ENCODE results near the gene INAVA. TPM values are rescaled to one million over a fixed set of nuclear protein-coding genes. Genes with fewer than 3 reads are reported as not detected.
"Not testable (repeated sequence)": the region's sequence is repeated elsewhere in the genome, so short reads cannot be mapped to it uniquely, and the experiment has no call there.

INAVA gene
- total and polyA plus RNA-seq, 2 donors from 2014 or later: 22.1 to 48.8 TPM

DNA sequence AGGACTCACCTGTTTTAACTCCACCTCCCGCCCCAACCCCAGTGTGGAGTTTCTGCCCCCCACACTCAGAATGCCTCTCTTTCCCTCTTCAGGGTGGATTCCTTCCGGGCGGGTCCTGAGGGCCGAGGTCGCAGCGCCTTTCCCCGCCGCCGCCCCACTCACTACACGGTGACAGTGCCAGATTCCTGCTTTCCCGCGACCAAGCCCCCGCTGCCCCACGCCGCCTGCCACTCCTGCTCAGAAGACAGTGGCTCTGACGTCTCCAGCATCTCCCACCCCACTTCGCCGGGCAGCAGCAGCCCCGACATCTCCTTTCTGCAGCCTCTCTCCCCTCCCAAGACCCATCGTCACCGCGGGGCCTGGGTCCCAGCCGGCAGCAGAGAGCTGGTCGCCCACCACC is 16.7 kb downstream of the INAVA start:
- DNase-seq (peak in 1 of 5 donors; percentile 66), FAIRE-seq (no peak)
- peaks cover 0 to 8% (median 0%) of the 10 kb centered on the region in 3 donors for H3K4me1 ChIP-seq (ENCODE audit: control insufficient read depth in 2 of 3, insufficient read depth in 2 of 3, low read depth in 1 of 3, low read length in 3 of 3)
- peaks cover 0 to 32% (median 8%) of the 10 kb centered on the region in 3 donors for H3K36me3 ChIP-seq (ENCODE audit: control insufficient read depth in 2 of 3, insufficient read depth in 3 of 3, low read length in 3 of 3)
- H3K27me3 ChIP-seq (ENCODE audit: control insufficient read depth, insufficient read depth, low read length): no peaks in the 10 kb centered on the region
- intact Hi-C loops (cut with DNase I): no loop called here
- TF ChIP-seq, protein P1, sequence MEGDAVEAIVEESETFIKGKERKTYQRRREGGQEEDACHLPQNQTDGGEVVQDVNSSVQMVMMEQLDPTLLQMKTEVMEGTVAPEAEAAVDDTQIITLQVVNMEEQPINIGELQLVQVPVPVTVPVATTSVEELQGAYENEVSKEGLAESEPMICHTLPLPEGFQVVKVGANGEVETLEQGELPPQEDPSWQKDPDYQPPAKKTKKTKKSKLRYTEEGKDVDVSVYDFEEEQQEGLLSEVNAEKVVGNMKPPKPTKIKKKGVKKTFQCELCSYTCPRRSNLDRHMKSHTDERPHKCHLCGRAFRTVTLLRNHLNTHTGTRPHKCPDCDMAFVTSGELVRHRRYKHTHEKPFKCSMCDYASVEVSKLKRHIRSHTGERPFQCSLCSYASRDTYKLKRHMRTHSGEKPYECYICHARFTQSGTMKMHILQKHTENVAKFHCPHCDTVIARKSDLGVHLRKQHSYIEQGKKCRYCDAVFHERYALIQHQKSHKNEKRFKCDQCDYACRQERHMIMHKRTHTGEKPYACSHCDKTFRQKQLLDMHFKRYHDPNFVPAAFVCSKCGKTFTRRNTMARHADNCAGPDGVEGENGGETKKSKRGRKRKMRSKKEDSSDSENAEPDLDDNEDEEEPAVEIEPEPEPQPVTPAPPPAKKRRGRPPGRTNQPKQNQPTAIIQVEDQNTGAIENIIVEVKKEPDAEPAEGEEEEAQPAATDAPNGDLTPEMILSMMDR (IDR thresholded peaks at IDR 0.05; ENCODE audit: borderline replicate concordance, extremely low read depth, insufficient read depth): no peak
- H3K9ac ChIP-seq (ENCODE audit: low read length in 3 of 3): no peak overlapping the region
- no peak overlapping the region for H3K27ac ChIP-seq (ENCODE audit: low read depth in 2 of 2, low read length in 2 of 2)
- H3K9me3 ChIP-seq (ENCODE audit: control insufficient read depth in 2 of 3, insufficient read depth in 1 of 3, low read length in 3 of 3): no peaks in the 10 kb centered on the region
- no peak overlapping the region for H3K4me3 ChIP-seq (ENCODE audit: low read length in 3 of 3)

DNA sequence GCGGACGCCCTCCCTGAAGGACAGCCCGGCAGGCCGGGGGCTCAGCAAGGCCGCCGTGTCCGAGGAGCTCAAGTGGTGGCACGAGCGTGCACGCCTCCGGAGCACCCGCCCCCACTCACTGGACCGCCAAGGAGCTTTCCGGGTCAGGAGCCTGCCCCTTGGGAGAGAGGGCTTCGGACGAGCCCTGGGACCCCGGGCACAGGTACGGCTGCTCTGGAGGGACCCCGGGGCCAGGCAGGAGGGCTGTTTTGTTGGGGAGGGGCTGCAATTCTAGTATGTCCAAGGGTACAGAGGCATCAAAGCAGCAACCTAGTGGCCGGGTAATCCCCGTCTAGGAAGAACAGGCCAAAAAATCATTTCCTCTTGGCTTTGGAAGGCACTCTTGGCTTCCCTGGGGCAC is 17.2 kb downstream of the INAVA start:
- peaks cover 0 to 32% (median 8%) of the 10 kb centered on the region in 3 donors for H3K36me3 ChIP-seq (ENCODE audit: control insufficient read depth in 2 of 3, insufficient read depth in 3 of 3, low read length in 3 of 3)
- intact Hi-C loops (cut with DNase I); H3K4me3 ChIP-seq (ENCODE audit: low read length in 3 of 3); H3K9ac ChIP-seq (ENCODE audit: low read length in 3 of 3); H3K4me1 ChIP-seq (ENCODE audit: control insufficient read depth in 2 of 3, insufficient read depth in 2 of 3, low read depth in 1 of 3, low read length in 3 of 3); FAIRE-seq; H3K27me3 ChIP-seq (ENCODE audit: control insufficient read depth, insufficient read depth, low read length); H3K9me3 ChIP-seq (ENCODE audit: control insufficient read depth in 2 of 3, insufficient read depth in 1 of 3, low read length in 3 of 3); H3K27ac ChIP-seq (ENCODE audit: low read depth in 2 of 2, low read length in 2 of 2): not testable (repeated sequence)
- peak in 1 of 5 donors; percentile 43 for DNase-seq

DNA sequence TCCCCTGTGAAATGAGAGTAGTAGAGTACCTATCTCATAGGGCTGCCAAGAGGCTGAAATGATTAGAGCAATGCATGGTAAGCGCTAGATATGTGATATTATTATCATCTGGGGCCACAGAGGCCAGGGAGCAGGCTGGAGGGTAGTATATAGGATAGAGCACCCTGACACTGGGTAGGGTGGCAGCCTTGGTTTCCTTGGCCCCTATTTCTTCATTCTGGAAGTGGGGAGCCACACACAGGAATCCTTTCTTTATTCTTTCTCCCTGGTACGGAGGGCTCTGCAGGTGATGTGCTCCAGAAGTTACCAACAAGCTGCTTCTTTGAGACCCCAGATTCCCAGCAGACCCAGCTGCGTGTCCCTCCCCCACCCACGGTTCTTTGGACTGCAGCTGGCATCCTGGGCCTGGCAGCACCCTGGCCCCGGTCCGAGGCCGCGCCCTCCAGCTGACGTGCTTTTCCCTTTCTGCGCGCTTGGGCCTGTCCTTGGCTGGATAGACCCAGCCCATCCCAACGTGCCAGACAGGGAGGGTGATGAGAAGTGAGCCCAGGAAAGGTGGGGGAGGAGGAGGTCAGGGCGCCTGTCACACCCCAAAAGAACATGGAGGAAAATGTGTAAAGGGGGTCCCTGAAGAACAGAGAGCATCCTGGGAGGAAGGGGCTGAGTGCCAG is 18.2 kb downstream of the INAVA start:
- H3K4me1 ChIP-seq (ENCODE audit: control insufficient read depth in 2 of 3, insufficient read depth in 2 of 3, low read depth in 1 of 3, low read length in 3 of 3): peaks cover 0 to 7% (median 0%) of the 10 kb centered on the region in 3 donors
- TF ChIP-seq, protein P1 (IDR thresholded peaks at IDR 0.05; ENCODE audit: borderline replicate concordance, extremely low read depth, insufficient read depth): no peak
- intact Hi-C loops (cut with DNase I): no loop called here
- H3K27me3 ChIP-seq (ENCODE audit: control insufficient read depth, insufficient read depth, low read length): no peaks in the 10 kb centered on the region
- DNase-seq (peak in 1 of 5 donors; percentile 55), FAIRE-seq (no peak)
- peaks cover 0 to 32% (median 8%) of the 10 kb centered on the region in 3 donors for H3K36me3 ChIP-seq (ENCODE audit: control insufficient read depth in 2 of 3, insufficient read depth in 3 of 3, low read length in 3 of 3)
- H3K9me3 ChIP-seq (ENCODE audit: control insufficient read depth in 2 of 3, insufficient read depth in 1 of 3, low read length in 3 of 3): no peaks in the 10 kb centered on the region
- H3K27ac ChIP-seq (ENCODE audit: low read depth in 2 of 2, low read length in 2 of 2): no peak overlapping the region
- H3K9ac ChIP-seq (ENCODE audit: low read length in 3 of 3): no peak overlapping the region
- no peak overlapping the region for H3K4me3 ChIP-seq (ENCODE audit: low read length in 3 of 3)

DNA sequence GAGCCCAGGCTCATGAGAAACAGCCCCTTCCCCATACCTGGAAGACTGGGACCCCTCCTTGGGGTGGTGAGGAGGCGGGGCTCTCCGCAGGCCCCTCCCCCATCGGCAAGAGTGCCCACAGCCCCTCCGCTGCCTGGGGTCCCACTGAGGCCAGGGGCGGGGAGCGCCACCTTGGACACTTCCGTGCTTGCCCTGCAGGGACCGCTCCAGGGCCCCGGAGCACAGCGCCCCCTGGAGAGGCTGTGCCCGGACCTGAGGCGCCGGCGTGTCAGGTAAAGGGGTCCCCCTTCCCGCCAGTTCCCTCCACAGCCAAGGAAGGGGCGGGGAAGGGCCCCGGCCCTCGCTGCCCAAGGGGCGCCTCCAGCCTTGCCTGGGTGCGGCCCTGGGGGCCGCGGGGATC is 21.5 kb downstream of the INAVA start:
- DNase-seq: peak in 1 of 5 donors; percentile 73
- Histone ChIP-seq H3K27ac (ENCODE audit: low read depth in 2 of 2, low read length in 2 of 2) (no peak overlapping the region), H3K36me3 (ENCODE audit: control insufficient read depth in 2 of 3, insufficient read depth in 3 of 3, low read length in 3 of 3) (peaks cover 0 to 11% (median 8%) of the 10 kb centered on the region in 3 donors), H3K9ac (ENCODE audit: low read length in 3 of 3) (no peak overlapping the region), H3K9me3 (ENCODE audit: control insufficient read depth in 2 of 3, insufficient read depth in 1 of 3, low read length in 3 of 3) (no peaks in the 10 kb centered on the region), H3K4me1 (ENCODE audit: control insufficient read depth in 2 of 3, insufficient read depth in 2 of 3, low read depth in 1 of 3, low read length in 3 of 3) (peaks cover 0 to 3% (median 0%) of the 10 kb centered on the region in 3 donors), H3K4me3 (ENCODE audit: low read length in 3 of 3) (no peak overlapping the region), H3K27me3 (ENCODE audit: control insufficient read depth, insufficient read depth, low read length) (no peaks in the 10 kb centered on the region)
- intact Hi-C loops (cut with DNase I): no loop called here
- TF ChIP-seq, protein P1 (IDR thresholded peaks at IDR 0.05; ENCODE audit: borderline replicate concordance, extremely low read depth, insufficient read depth): no peak
- FAIRE-seq: no peak

Data from kidney (tissue), 14 donors.